PFSK-1 (cell line): ENCODE measurements around the gene PFDN4.

ENCODE experiments used
- POLR2AphosphoS5 ChIP-seq: IDR thresholded peaks from 2 replicates; pipeline ENCODE4 v1.6.1; 2012; ENCODE audit warnings: low read depth, mild to moderate bottlenecking, control low read depth, low read length, moderate library complexity
- REST ChIP-seq, 2 experiments: IDR thresholded peaks; 2 replicates each; pipeline versions ENCODE4 v1.6.1 to v1.8.0; 2011 to 2012; ENCODE audit warnings: low read depth in 2 of 2, low read length in 2 of 2, control low read depth in 1 of 2, inconsistent platforms in 1 of 2, mild to moderate bottlenecking in 1 of 2, moderate library complexity in 1 of 2; ENCODE audit not compliant: insufficient read depth in 1 of 2
- SIN3A ChIP-seq: IDR thresholded peaks from 2 replicates; pipeline ENCODE4 v1.6.1; 2012; ENCODE audit warnings: mild to moderate bottlenecking, low read length, moderate library complexity, borderline replicate concordance; ENCODE audit not compliant: insufficient read depth
- TAF1 ChIP-seq: IDR thresholded peaks from 2 replicates; pipeline ENCODE4 v1.6.1; 2012; ENCODE audit warnings: low read length, control low read depth, borderline replicate concordance; ENCODE audit not compliant: insufficient read depth

DNA sequence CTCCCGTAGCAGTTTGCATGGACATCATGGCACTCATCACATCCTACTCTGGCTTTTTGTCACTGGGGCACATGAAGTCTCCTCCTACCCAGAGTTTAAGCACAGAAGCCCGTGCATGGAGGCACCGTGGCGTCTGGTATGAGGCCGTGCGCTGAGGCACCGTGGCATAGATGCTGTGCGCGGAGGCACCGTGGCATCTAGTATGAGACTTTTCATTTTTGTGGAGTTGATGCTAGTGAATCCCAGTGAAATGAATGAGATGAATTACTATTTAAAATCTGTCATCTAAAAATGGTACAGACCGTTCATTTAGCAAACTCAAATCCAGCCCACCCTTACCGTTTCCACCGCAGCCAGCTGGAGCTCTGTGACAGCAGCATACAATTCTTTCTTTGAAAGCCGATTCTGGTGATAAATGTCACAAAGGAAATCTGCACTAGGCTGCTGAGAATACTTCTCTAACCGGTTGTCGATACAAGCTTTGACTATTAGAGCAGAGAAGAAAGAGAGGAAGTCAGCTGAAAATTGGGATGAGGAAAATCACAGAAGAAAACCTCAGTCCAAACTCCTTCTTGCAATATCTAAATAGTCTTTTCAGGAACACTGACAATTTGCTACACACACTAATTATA lies 45.4 kb upstream of the PFDN4 start:
- TF ChIP-seq POLR2AphosphoS5 = no peak
- no peak for TF ChIP-seq SIN3A
- no peak for TF ChIP-seq TAF1
- TF ChIP-seq REST (IDR thresholded peaks at IDR 0.05; ENCODE audit: insufficient read depth in 1 of 2, low read depth in 2 of 2, low read length in 2 of 2) = no peak
